Neural crest cell (in vitro differentiated cells): ENCODE results near the gene PARP8. TPM values are rescaled to one million over a fixed set of nuclear protein-coding genes. Genes with fewer than 3 reads are reported as not detected.
"Not testable (repeated sequence)": the region's sequence is repeated elsewhere in the genome, so short reads cannot be mapped to it uniquely, and the experiment has no call there.

Experiments
- DNase-seq: peaks from one replicate; pipeline ENCODE4 v3.0.0; 2021; ENCODE audit warnings: low read depth, mixed read lengths, low spot score
- H3K27ac Mint-ChIP-seq: one replicate; pipeline ENCODE4 v1.8.0; 2021; ENCODE audit warnings: mild to moderate bottlenecking, mixed read lengths; ENCODE audit not compliant: unreplicated experiment
- H3K27me3 Mint-ChIP-seq: 2 replicates; pipeline ENCODE4 v1.8.0; 2021; ENCODE audit warnings: low read depth, mild to moderate bottlenecking, mixed read lengths
- H3K36me3 Mint-ChIP-seq: 2 replicates; pipeline ENCODE4 v1.8.0; 2021; ENCODE audit warnings: low read depth, mild to moderate bottlenecking, mixed read lengths
- H3K4me1 Mint-ChIP-seq: 2 replicates; pipeline ENCODE4 v1.8.0; 2021; ENCODE audit warnings: mixed read lengths
- H3K4me3 Mint-ChIP-seq: one replicate; pipeline ENCODE4 v1.8.0; 2021; ENCODE audit warnings: mild to moderate bottlenecking, mixed read lengths
- H3K9me3 Mint-ChIP-seq: 2 replicates; pipeline ENCODE4 v1.8.0; 2021; ENCODE audit warnings: mixed read lengths
- CTCF ChIP-seq: fragments of 200-600 bp; sonication (generic); conservative IDR thresholded peaks from 2 replicates; pipeline ENCODE4 v1.5.0; 2021; ENCODE audit warnings: antibody characterized with exemption, mild to moderate bottlenecking
- total RNA-seq: library from RNA; stranded (reverse); gene quantifications from 2 replicates; pipeline ENCODE4 v1.2.1, GENCODE V29; 2021

PARP8 gene
- total RNA-seq, 1 donor from 2014 or later = 31.0 TPM

- Mint-ChIP-seq H3K4me1 (peaks cover 6% of the 10 kb centered on the region), H3K36me3 (peaks cover 2% of the 10 kb centered on the region), H3K27ac (no peak overlapping the region), H3K9me3 (no peaks in the 10 kb centered on the region), H3K4me3 (no peak overlapping the region), H3K27me3 (no peaks in the 10 kb centered on the region)
- TF ChIP-seq CTCF = no peak
- DNase-seq = no peak
Measured at GRCh38 chr5:50694027-50694590, 27.7 kb downstream of the PARP8 start.

- H3K36me3 Mint-ChIP-seq, H3K9me3 Mint-ChIP-seq, H3K27me3 Mint-ChIP-seq, DNase-seq, H3K27ac Mint-ChIP-seq, H3K4me1 Mint-ChIP-seq, H3K4me3 Mint-ChIP-seq: not testable (repeated sequence)
Measured at GRCh38 chr5:50694626-50695025, 28.2 kb downstream of the PARP8 start.

DNA sequence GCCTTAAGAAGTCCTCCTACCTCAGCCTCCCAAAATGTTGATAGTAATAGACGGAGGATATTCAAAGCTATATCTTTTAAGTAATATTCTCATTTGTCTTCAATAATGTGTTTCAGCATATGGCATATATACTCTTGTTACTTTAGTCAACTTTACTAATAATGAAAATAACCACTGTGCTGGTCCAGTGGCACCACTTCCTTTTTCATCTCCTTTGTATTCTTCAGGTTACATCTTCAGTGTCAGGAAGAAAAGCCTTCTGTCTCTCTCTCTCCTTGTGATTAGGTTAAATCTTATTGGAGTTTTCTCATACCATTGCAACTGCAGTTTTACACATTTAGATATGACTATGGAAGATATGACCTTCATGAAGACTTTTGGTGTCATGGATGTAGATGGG, 31.3 kb downstream of the PARP8 start:
- H3K36me3 Mint-ChIP-seq = no peaks in the 10 kb centered on the region
- no peak for TF ChIP-seq CTCF
- no peak overlapping the region for H3K27ac Mint-ChIP-seq
- no peak for DNase-seq
- H3K27me3 Mint-ChIP-seq = no peaks in the 10 kb centered on the region
- peaks cover 6% of the 10 kb centered on the region for H3K4me1 Mint-ChIP-seq
- no peaks in the 10 kb centered on the region for H3K9me3 Mint-ChIP-seq
- no peak overlapping the region for H3K4me3 Mint-ChIP-seq

DNA sequence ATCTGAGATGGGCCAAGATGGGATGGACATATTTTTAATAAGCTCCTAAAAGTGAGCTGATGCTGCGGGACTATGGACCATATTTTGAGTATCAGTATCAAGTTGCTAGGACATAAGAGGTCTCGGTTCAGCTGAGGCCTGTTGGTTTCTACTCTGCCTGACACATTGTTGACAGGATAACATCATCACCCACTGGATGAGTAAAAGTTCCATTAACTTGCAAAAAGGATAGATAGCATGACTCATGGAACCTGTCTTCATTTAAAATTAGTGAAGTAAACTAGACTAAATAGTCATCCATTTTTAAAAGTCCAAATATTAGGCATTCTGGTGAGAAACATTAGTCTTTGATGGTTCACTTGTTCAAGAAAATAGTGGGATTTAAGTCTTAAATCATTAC, 33.3 kb downstream of the PARP8 start:
- Mint-ChIP-seq H3K4me3 (no peak overlapping the region), H3K27ac (no peak overlapping the region), H3K27me3 (no peaks in the 10 kb centered on the region), H3K9me3 (no peaks in the 10 kb centered on the region), H3K4me1 (no peaks in the 10 kb centered on the region), H3K36me3 (no peaks in the 10 kb centered on the region)
- no peak for DNase-seq
- no peak for TF ChIP-seq CTCF

DNA sequence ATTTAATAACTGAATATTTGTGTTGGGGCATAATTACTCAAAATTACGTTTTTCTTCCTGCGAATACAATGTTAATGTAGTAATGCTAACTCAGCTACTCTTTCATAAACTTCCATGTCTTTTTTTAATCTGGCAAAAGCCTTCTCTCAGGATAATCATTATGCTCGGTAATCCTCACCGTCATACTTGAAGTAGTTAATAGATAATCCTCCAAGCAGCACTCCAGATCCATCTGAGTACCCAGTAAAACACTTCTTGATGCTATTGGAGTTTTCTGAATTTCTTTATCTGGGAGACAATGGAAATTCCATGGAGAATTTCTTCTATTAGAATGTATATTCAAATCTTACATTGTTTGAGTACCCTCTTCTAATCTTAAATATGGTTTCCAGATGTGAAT, 34.3 kb downstream of the PARP8 start:
- no peaks in the 10 kb centered on the region for H3K36me3 Mint-ChIP-seq
- no peaks in the 10 kb centered on the region for H3K27me3 Mint-ChIP-seq
- TF ChIP-seq CTCF = no peak
- no peak overlapping the region for H3K27ac Mint-ChIP-seq
- H3K9me3 Mint-ChIP-seq = no peaks in the 10 kb centered on the region
- no peak for DNase-seq
- no peak overlapping the region for H3K4me3 Mint-ChIP-seq
- no peaks in the 10 kb centered on the region for H3K4me1 Mint-ChIP-seq

GRCh38 chr5:50702615-50703366, 36.4 kb downstream of the PARP8 start:
- no peaks in the 10 kb centered on the region for H3K4me1 Mint-ChIP-seq
- no peaks in the 10 kb centered on the region for H3K36me3 Mint-ChIP-seq
- TF ChIP-seq CTCF = no peak
- H3K9me3 Mint-ChIP-seq = no peaks in the 10 kb centered on the region
- no peaks in the 10 kb centered on the region for H3K27me3 Mint-ChIP-seq
- H3K27ac Mint-ChIP-seq = no peak overlapping the region
- no peak overlapping the region for H3K4me3 Mint-ChIP-seq
- no peak for DNase-seq
